Ishikawa (cell line): Measurements from ENCODE around the gene FAF2.

Experiments
- CEBPB ChIP-seq: IDR thresholded peaks from 2 replicates; pipeline ENCODE4 v1.6.1; 2012
- CREB1 ChIP-seq: IDR thresholded peaks from 2 replicates; pipeline ENCODE4 v1.6.1; 2012; ENCODE audit warnings: low read depth
- EGR1 ChIP-seq: IDR thresholded peaks from 2 replicates; pipeline ENCODE4 v1.6.1; 2012
- EP300 ChIP-seq: IDR thresholded peaks from 2 replicates; pipeline ENCODE4 v1.6.1; 2012; ENCODE audit warnings: borderline replicate concordance
- FOXM1 ChIP-seq: IDR thresholded peaks from 2 replicates; pipeline ENCODE4 v1.6.1; 2012; ENCODE audit warnings: low read depth, borderline replicate concordance
- NFIC ChIP-seq: IDR thresholded peaks from 2 replicates; pipeline ENCODE4 v1.6.1; 2012
- RAD21 ChIP-seq: IDR thresholded peaks from 2 replicates; pipeline ENCODE4 v1.6.1; 2012; ENCODE audit warnings: low read depth
- TAF1 ChIP-seq: IDR thresholded peaks from 2 replicates; pipeline ENCODE4 v1.6.1; 2012; ENCODE audit warnings: low read depth, mild to moderate bottlenecking
- TCF12 ChIP-seq: IDR thresholded peaks from 2 replicates; pipeline ENCODE4 v1.6.1; 2012; ENCODE audit warnings: low read depth
- TEAD4 ChIP-seq: IDR thresholded peaks from 2 replicates; pipeline ENCODE4 v1.6.1; 2012
- YY1 ChIP-seq: IDR thresholded peaks from 2 replicates; pipeline ENCODE4 v1.6.1; 2012; ENCODE audit warnings: low read depth
- ZBTB7A ChIP-seq: IDR thresholded peaks from 2 replicates; pipeline ENCODE4 v1.6.1; 2012; ENCODE audit warnings: low read depth
- TF ChIP-seq, protein P1 (sequence below): IDR thresholded peaks from 2 replicates; pipeline ENCODE4 v1.6.1; 2012
- TF ChIP-seq, protein P2 (sequence below): IDR thresholded peaks from 2 replicates; pipeline ENCODE4 v1.6.1; 2012; ENCODE audit warnings: low read depth, mild to moderate bottlenecking
- TF ChIP-seq, protein P3 (sequence below): IDR thresholded peaks from 2 replicates; pipeline ENCODE4 v1.6.1; 2012

Gene FAF2

GRCh38 chr5:176410486-176411180, 37.6 kb upstream of the FAF2 start:
- no peak for TF ChIP-seq EGR1
- TF ChIP-seq NFIC: no peak
- TF ChIP-seq TEAD4: no peak
- TF ChIP-seq YY1: no peak
- TF ChIP-seq, protein P1, sequence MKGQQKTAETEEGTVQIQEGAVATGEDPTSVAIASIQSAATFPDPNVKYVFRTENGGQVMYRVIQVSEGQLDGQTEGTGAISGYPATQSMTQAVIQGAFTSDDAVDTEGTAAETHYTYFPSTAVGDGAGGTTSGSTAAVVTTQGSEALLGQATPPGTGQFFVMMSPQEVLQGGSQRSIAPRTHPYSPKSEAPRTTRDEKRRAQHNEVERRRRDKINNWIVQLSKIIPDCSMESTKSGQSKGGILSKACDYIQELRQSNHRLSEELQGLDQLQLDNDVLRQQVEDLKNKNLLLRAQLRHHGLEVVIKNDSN: no peak
- TF ChIP-seq, protein P2, sequence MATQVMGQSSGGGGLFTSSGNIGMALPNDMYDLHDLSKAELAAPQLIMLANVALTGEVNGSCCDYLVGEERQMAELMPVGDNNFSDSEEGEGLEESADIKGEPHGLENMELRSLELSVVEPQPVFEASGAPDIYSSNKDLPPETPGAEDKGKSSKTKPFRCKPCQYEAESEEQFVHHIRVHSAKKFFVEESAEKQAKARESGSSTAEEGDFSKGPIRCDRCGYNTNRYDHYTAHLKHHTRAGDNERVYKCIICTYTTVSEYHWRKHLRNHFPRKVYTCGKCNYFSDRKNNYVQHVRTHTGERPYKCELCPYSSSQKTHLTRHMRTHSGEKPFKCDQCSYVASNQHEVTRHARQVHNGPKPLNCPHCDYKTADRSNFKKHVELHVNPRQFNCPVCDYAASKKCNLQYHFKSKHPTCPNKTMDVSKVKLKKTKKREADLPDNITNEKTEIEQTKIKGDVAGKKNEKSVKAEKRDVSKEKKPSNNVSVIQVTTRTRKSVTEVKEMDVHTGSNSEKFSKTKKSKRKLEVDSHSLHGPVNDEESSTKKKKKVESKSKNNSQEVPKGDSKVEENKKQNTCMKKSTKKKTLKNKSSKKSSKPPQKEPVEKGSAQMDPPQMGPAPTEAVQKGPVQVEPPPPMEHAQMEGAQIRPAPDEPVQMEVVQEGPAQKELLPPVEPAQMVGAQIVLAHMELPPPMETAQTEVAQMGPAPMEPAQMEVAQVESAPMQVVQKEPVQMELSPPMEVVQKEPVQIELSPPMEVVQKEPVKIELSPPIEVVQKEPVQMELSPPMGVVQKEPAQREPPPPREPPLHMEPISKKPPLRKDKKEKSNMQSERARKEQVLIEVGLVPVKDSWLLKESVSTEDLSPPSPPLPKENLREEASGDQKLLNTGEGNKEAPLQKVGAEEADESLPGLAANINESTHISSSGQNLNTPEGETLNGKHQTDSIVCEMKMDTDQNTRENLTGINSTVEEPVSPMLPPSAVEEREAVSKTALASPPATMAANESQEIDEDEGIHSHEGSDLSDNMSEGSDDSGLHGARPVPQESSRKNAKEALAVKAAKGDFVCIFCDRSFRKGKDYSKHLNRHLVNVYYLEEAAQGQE: no peak
- TF ChIP-seq CEBPB: no peak
- TF ChIP-seq TAF1: no peak
- no peak for TF ChIP-seq EP300
- TF ChIP-seq CREB1: no peak
- TF ChIP-seq ZBTB7A: no peak
- no peak for TF ChIP-seq TCF12
- TF ChIP-seq, protein P3, sequence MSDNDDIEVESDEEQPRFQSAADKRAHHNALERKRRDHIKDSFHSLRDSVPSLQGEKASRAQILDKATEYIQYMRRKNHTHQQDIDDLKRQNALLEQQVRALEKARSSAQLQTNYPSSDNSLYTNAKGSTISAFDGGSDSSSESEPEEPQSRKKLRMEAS: no peak
- TF ChIP-seq FOXM1: no peak
- TF ChIP-seq RAD21: no peak

DNA sequence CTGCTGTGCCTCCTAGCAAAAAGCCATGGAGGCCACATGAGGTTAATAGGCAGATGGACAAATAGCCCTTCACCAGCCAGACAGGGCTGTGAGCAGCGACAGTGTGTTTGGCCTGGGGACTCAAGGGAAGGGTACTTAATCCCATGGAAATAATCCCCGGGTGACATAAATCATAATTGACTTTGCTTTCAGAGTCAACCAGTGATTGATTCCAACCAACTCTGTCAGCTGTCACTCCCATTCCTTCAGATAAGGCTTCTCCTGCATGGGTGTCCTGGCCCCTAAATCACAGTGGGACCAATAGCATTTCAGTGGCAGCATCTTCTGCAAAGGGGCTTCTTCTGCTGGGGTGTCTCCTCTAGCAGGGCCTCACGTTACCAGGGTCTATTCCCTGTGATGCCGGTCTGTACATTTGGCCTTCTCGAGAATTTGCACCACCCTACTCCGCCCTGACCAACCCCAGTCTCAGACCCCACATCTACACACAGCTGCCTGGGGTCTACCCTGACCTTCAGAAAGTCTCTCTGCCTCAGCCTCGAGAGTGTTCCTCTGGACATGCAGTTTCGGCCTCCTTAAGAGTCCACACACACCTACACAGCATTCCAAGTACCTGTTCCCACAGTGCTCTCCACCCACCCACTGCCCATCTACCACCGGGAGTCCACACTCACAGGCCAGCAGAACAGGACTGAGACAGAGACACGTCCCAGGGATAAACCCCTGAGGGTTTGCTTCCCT, 35.5 kb upstream of the FAF2 start:
- TF ChIP-seq EGR1 (no peak), RAD21 (no peak), CEBPB (no peak), NFIC (no peak), YY1 (no peak), TEAD4 (no peak)
- TF ChIP-seq, protein P1: no peak
- TF ChIP-seq, protein P3: no peak
- TF ChIP-seq, protein P2: no peak

GRCh38 chr5:176413255-176413565, 35.0 kb upstream of the FAF2 start:
- no peak for TF ChIP-seq FOXM1
- TF ChIP-seq TCF12: no peak
- TF ChIP-seq, protein P3: no peak
- no peak for TF ChIP-seq EP300
- TF ChIP-seq TAF1: no peak
- no peak for TF ChIP-seq TEAD4
- no peak for TF ChIP-seq NFIC
- TF ChIP-seq, protein P1: no peak

DNA sequence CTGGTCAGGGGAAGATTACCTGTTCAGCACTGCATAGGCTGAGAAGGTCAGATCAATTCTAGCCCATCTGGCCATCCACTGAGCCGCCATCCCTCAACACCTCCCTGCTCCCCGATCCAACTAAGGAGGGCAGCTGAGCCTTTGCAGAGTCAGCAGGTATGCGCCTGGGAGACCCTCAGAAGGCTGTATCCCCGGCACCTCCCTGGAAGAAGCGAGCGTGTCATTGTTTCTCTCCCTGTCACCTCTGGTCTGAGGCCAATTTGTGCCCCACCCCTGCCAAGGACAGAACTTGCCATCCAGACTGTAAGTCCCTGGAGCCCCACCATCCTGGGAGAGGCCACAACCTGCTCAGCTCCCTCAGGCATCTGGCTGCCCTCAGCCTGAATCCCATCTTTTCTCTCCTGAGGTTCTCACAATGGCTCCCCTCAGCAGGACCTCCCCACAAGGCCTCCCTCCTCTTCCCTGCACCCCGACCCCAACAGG, 34.4 kb upstream of the FAF2 start:
- TF ChIP-seq, protein P1: no peak
- no peak for TF ChIP-seq TCF12
- TF ChIP-seq EGR1: no peak
- TF ChIP-seq, protein P3: no peak
- TF ChIP-seq RAD21: no peak
- TF ChIP-seq CEBPB: no peak
- TF ChIP-seq CREB1: no peak
- no peak for TF ChIP-seq NFIC
- TF ChIP-seq ZBTB7A: no peak
- no peak for TF ChIP-seq EP300
- TF ChIP-seq TAF1: no peak
- TF ChIP-seq YY1: no peak
- no peak for TF ChIP-seq TEAD4
- TF ChIP-seq, protein P2: no peak
- TF ChIP-seq FOXM1: no peak
